Gastrocnemius medialis (tissue), 4 donors: ENCODE measurements around the gene EPHA4.

Source experiments
- CTCF ChIP-seq, 5 experiments: fragments of 450-650 bp in 3 of 5; fragments of 200-600 bp in 2 of 5; sonication (generic) in 2 of 5; IDR thresholded peaks in 4 of 5; conservative IDR thresholded peaks in 1 of 5; 1 replicate in 4 of 5; 2 replicates in 1 of 5; pipeline ENCODE4 v1.5.1; 2016 to 2019; ENCODE audit warnings: antibody characterized with exemption in 5 of 5, mild to moderate bottlenecking in 3 of 5, moderate library complexity in 3 of 5
- POLR2A ChIP-seq, 2 donors: fragments of 450-650 bp; IDR thresholded peaks; one replicate each; pipeline ENCODE4 v1.6.1; 2017; ENCODE audit warnings: antibody characterized with exemption in 2 of 2, mild to moderate bottlenecking in 2 of 2, moderate library complexity in 2 of 2

- TF ChIP-seq CTCF (IDR thresholded peaks at IDR 0.05 in 4 of 5, conservative IDR thresholded peaks at IDR 0.05 in 1 of 5) (no peak), POLR2A (IDR thresholded peaks at IDR 0.05) (no peak)
Measured at GRCh38 chr2:221606424-221606823, 34.3 kb upstream of the EPHA4 start.
